Activated T-cell treated with anti-CD3 and anti-CD28 coated beads for 4 hours (primary cell): ENCODE measurements around the gene SPRY4.
"Not testable (repeated sequence)": the region's sequence is repeated elsewhere in the genome, so short reads cannot be mapped to it uniquely, and the experiment has no call there.

ENCODE experiments used
- DNase-seq: peaks from one replicate; pipeline ENCODE4 v3.0.0-alpha.2; 2020

Gene SPRY4

GRCh38 chr5:142292249-142292648 lies 32.6 kb downstream of the SPRY4 start:
- DNase-seq: no peak

- DNase-seq: no peak
These were observed 34.1 kb downstream of the SPRY4 start for GRCh38 chr5:142290577-142291299.

GRCh38 chr5:142289708-142290576 lies 34.9 kb downstream of the SPRY4 start:
- no peak for DNase-seq

- no peak for DNase-seq
These were observed 36.9 kb downstream of the SPRY4 start for GRCh38 chr5:142287973-142288313.

- DNase-seq: no peak
These were observed 37.5 kb downstream of the SPRY4 start for GRCh38 chr5:142287096-142287972.

GRCh38 chr5:142286111-142286510 lies 38.7 kb downstream of the SPRY4 start:
- no peak for DNase-seq

- DNase-seq: no peak
These were observed 41.5 kb downstream of the SPRY4 start for GRCh38 chr5:142283304-142283703.

- DNase-seq: no peak
These were observed 42.9 kb downstream of the SPRY4 start for GRCh38 chr5:142281966-142282365.

- DNase-seq: no peak
These were observed 43.8 kb downstream of the SPRY4 start for GRCh38 chr5:142281008-142281367.

GRCh38 chr5:142280066-142281007 lies 44.5 kb downstream of the SPRY4 start:
- no peak for DNase-seq

GRCh38 chr5:142278627-142279026 lies 46.2 kb downstream of the SPRY4 start:
- no peak for DNase-seq

GRCh38 chr5:142277796-142278195 lies 47.0 kb downstream of the SPRY4 start:
- DNase-seq: no peak

GRCh38 chr5:142276517-142276916 lies 48.3 kb downstream of the SPRY4 start:
- DNase-seq: no peak

- DNase-seq: no peak
These were observed 49.3 kb downstream of the SPRY4 start for GRCh38 chr5:142275496-142275895.

GRCh38 chr5:142272596-142272995 lies 52.2 kb downstream of the SPRY4 start:
- DNase-seq: not testable (repeated sequence)

- not testable (repeated sequence) for DNase-seq
These were observed 60.7 kb downstream of the SPRY4 start for GRCh38 chr5:142264084-142264483.

- no peak for DNase-seq
These were observed 61.5 kb downstream of the SPRY4 start for GRCh38 chr5:142263346-142263745.

- DNase-seq: no peak
These were observed 62.1 kb downstream of the SPRY4 start for GRCh38 chr5:142262683-142263082.
